SK-N-MC (cell line): Measurements from ENCODE around the gene TNFSF15.

ENCODE experiments used
- EZH2 ChIP-seq: fragments of 200-600 bp; sonication (generic); IDR thresholded peaks from one replicate; pipeline ENCODE4 v1.6.1; 2017; ENCODE audit warnings: antibody characterized with exemption
- POLR2AphosphoS5 ChIP-seq: IDR thresholded peaks from 2 replicates; pipeline ENCODE4 v1.6.1; 2012; ENCODE audit warnings: mild to moderate bottlenecking, low read depth, low read length, borderline replicate concordance

- TF ChIP-seq EZH2: no peak
- no peak for TF ChIP-seq POLR2AphosphoS5
Measured at GRCh38 chr9:114776683-114777399, 29.0 kb downstream of the TNFSF15 start.
